Testis (tissue), 3 donors: ENCODE data around the gene DUSP19. TPM values are rescaled to one million over a fixed set of nuclear protein-coding genes. Genes with fewer than 3 reads are reported as not detected.

Experiments
- DNase-seq: peaks from one replicate; pipeline ENCODE4 v3.0.0-alpha.2; 2019
- H3K27ac ChIP-seq, 2 donors: fragments of 200-600 bp; sonication (generic); one replicate each; pipeline ENCODE4 v1.5.1; 2019
- H3K27me3 ChIP-seq: fragments of 200-600 bp; sonication (generic); one replicate; pipeline ENCODE4 v1.5.1; 2019
- H3K36me3 ChIP-seq: fragments of 200-600 bp; sonication (generic); one replicate; pipeline ENCODE4 v1.5.1; 2017; ENCODE audit warnings: low read depth; ENCODE audit errors: missing control alignments
- H3K4me1 ChIP-seq: fragments of 200-600 bp; sonication (generic); one replicate; pipeline ENCODE4 v1.5.1; 2019
- H3K4me3 ChIP-seq, 2 donors: fragments of 200-600 bp; sonication (generic); one replicate each; pipeline ENCODE4 v1.5.1; 2017 to 2019
- H3K9me3 ChIP-seq: fragments of 200-600 bp; sonication (generic); one replicate; pipeline ENCODE4 v1.5.1; 2017
- POLR2A ChIP-seq: fragments of 450-650 bp; IDR thresholded peaks from one replicate; pipeline ENCODE4 v1.6.1; 2017; ENCODE audit warnings: antibody characterized with exemption, mild to moderate bottlenecking, moderate library complexity
- WGBS, 2 donors: methylation state at CpG; one replicate each; pipeline ENCODE4 v1.1.5; 2018; 5-methylcytosine and 5-hydroxymethylcytosine counted together
- intact Hi-C: fragments of 100-400 bp; cut with DNase I; formaldehyde crosslinking; loops from one replicate; pipeline ENCODE4 v1.15.1; 2023; ENCODE audit warnings: low total_unique reads
- polyA plus RNA-seq: library from polyadenylated mRNA; stranded (reverse); fragments of 350-450 nt; fragmentation: Illumina TruSeq; extraction: RNeasy Lipid Tissue Mini Kit (QIAGEN cat#74804); gene quantifications from one replicate; pipeline ENCODE4 v1.2.3, GENCODE V29; 2014; ENCODE audit warnings: low read depth, low replicate concordance; ENCODE audit not compliant: insufficient read depth
- total RNA-seq, 2 donors: library from RNA; depleted of rRNA; stranded (reverse); fragments of >200 nt; gene quantifications; one replicate each; pipeline ENCODE4 v1.2.3, GENCODE V29; 2016
- TF ChIP-seq, protein P1 (sequence below), 3 experiments: fragments of 450-650 bp in 2 of 3; fragments of 200-600 bp in 1 of 3; sonication (generic) in 1 of 3; IDR thresholded peaks; one replicate each; pipeline ENCODE4 v1.5.1; 2016 to 2019; ENCODE audit warnings: antibody characterized with exemption in 3 of 3, mild to moderate bottlenecking in 2 of 3, moderate library complexity in 1 of 3

The DUSP19 gene
- total and polyA plus RNA-seq, 3 donors from 2014 or later: 3.8 to 4.5 (median 4.3) TPM

- no peak for DNase-seq
Observed at GRCh38 chr2:183091318-183091953, 12.9 kb downstream of the DUSP19 start.

GRCh38 chr2:183091954-183092345 lies 13.4 kb downstream of the DUSP19 start:
- H3K4me3 ChIP-seq: no peak overlapping the region
- DNase-seq: no peak
- H3K4me1 ChIP-seq: no peaks in the 10 kb centered on the region
- no peaks in the 10 kb centered on the region for H3K27me3 ChIP-seq
- H3K9me3 ChIP-seq: no peaks in the 10 kb centered on the region
- H3K36me3 ChIP-seq: no peaks in the 10 kb centered on the region
- H3K27ac ChIP-seq: no peak overlapping the region
- TF ChIP-seq POLR2A: no peak
- TF ChIP-seq, protein P1, sequence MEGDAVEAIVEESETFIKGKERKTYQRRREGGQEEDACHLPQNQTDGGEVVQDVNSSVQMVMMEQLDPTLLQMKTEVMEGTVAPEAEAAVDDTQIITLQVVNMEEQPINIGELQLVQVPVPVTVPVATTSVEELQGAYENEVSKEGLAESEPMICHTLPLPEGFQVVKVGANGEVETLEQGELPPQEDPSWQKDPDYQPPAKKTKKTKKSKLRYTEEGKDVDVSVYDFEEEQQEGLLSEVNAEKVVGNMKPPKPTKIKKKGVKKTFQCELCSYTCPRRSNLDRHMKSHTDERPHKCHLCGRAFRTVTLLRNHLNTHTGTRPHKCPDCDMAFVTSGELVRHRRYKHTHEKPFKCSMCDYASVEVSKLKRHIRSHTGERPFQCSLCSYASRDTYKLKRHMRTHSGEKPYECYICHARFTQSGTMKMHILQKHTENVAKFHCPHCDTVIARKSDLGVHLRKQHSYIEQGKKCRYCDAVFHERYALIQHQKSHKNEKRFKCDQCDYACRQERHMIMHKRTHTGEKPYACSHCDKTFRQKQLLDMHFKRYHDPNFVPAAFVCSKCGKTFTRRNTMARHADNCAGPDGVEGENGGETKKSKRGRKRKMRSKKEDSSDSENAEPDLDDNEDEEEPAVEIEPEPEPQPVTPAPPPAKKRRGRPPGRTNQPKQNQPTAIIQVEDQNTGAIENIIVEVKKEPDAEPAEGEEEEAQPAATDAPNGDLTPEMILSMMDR (IDR thresholded peaks at IDR 0.05): no peak
- intact Hi-C loops: no loop called here
- WGBS, 2 donors: 76 to 77% methylated on average over 2 of the region's 2 CpGs

More at GRCh38 chr2:183091318-183091953, 12.9 kb downstream of the DUSP19 start:
- Histone ChIP-seq H3K27me3 (no peaks in the 10 kb centered on the region), H3K9me3 (no peaks in the 10 kb centered on the region), H3K4me3 (no peak overlapping the region), H3K36me3 (no peaks in the 10 kb centered on the region), H3K27ac (no peak overlapping the region), H3K4me1 (no peaks in the 10 kb centered on the region)
- WGBS, 2 donors: 89% methylated on average over 7 of the region's 7 CpGs
- no peak for TF ChIP-seq POLR2A
- TF ChIP-seq, protein P1 (IDR thresholded peaks at IDR 0.05): no peak
- intact Hi-C loops: no loop called here

GRCh38 chr2:183093857-183094657 lies 15.5 kb downstream of the DUSP19 start:
- Histone ChIP-seq H3K27me3 (no peaks in the 10 kb centered on the region), H3K36me3 (no peaks in the 10 kb centered on the region), H3K4me1 (no peaks in the 10 kb centered on the region), H3K27ac (no peak overlapping the region), H3K4me3 (no peak overlapping the region), H3K9me3 (no peaks in the 10 kb centered on the region)
- intact Hi-C loops: no loop called here
- DNase-seq: no peak
- WGBS, 2 donors: 62 to 70% methylated on average over 2 of the region's 2 CpGs
- no peak for TF ChIP-seq POLR2A
- TF ChIP-seq, protein P1 (IDR thresholded peaks at IDR 0.05): no peak

GRCh38 chr2:183105402-183106134 lies 27.0 kb downstream of the DUSP19 start:
- Histone ChIP-seq H3K36me3 (no peaks in the 10 kb centered on the region), H3K27ac (no peak overlapping the region), H3K4me3 (no peak overlapping the region), H3K27me3 (no peaks in the 10 kb centered on the region), H3K4me1 (no peaks in the 10 kb centered on the region), H3K9me3 (no peaks in the 10 kb centered on the region)
- WGBS, 2 donors: 66 to 68% methylated on average over 4 of the region's 4 CpGs
- intact Hi-C loops: no loop called here
- no peak for TF ChIP-seq POLR2A
- TF ChIP-seq, protein P1 (IDR thresholded peaks at IDR 0.05): no peak
- DNase-seq: no peak
